Right renal cortex interstitium (tissue), 3 donors: ENCODE data around the gene CLCN4. TPM values are rescaled to one million over a fixed set of nuclear protein-coding genes. Genes with fewer than 3 reads are reported as not detected.

ENCODE experiments used
- polyA plus RNA-seq, 3 donors: library from polyadenylated mRNA; unstranded; fragments of 120-200 nt; gene quantifications; one replicate each; pipeline ENCODE4 v1.2.1, GENCODE V29; 2013; ENCODE audit not compliant: insufficient read length in 3 of 3

CLCN4 gene
- polyA plus RNA-seq, 3 donors: 4.5 to 6.2 (median 5.0) TPM

Other genes starting within 250 kb of the CLCN4 start
- under 1 TPM in 1 of 3 donors, not detected in 2; 0.12 TPM for gene CLDN34, start 189.6 kb upstream of the CLCN4 start, polyA plus RNA-seq